Sigmoid colon (tissue), 3 donors: ENCODE data around the gene RAD51D.

ENCODE experiments used
- CTCF ChIP-seq, 4 experiments: fragments of 450-650 bp in 3 of 4; fragments of 200-600 bp in 1 of 4; IDR thresholded peaks; one replicate each; pipeline ENCODE4 v1.5.1; 2016 to 2019; ENCODE audit warnings: antibody characterized with exemption in 4 of 4, mild to moderate bottlenecking in 3 of 4, moderate library complexity in 2 of 4
- POLR2A ChIP-seq, 2 donors: fragments of 450-650 bp; IDR thresholded peaks; one replicate each; pipeline ENCODE4 v1.6.1; 2016; ENCODE audit warnings: antibody characterized with exemption in 2 of 2, mild to moderate bottlenecking in 2 of 2, moderate library complexity in 2 of 2

- TF ChIP-seq CTCF (IDR thresholded peaks at IDR 0.05) (no peak), POLR2A (IDR thresholded peaks at IDR 0.05) (no peak)
Observed at GRCh38 chr17:35138218-35138617, 18.6 kb upstream of the RAD51D start.
